Fibroblast of lung (primary cell): ENCODE results near the gene HHLA2. TPM values are rescaled to one million over a fixed set of nuclear protein-coding genes. Genes with fewer than 3 reads are reported as not detected.
A peak's percentile ranks its signal among the peaks of the same experiment; 100 is the strongest.

ENCODE experiments used
- DNase-seq, 2 donors: peaks; one replicate each; pipeline versions ENCODE4 v3.0.0 to v3.0.0-alpha.2; 2010; ENCODE audit warnings: low read depth in 2 of 2
- H2AFZ ChIP-seq: 2 replicates; pipeline ENCODE4 v1.5.1; 2012; ENCODE audit warnings: low read length, control low read depth, inconsistent platforms
- H3K27ac ChIP-seq: 2 replicates; pipeline ENCODE4 v1.5.1; 2011; ENCODE audit warnings: low read length, control low read depth; ENCODE audit not compliant: insufficient read depth
- H3K27me3 ChIP-seq: 2 replicates; pipeline ENCODE4 v1.5.1; 2011; ENCODE audit warnings: mild to moderate bottlenecking, low read length; ENCODE audit not compliant: control insufficient read depth, insufficient read depth
- H3K36me3 ChIP-seq: 2 replicates; pipeline ENCODE4 v1.5.1; 2011; ENCODE audit warnings: low read length; ENCODE audit not compliant: control insufficient read depth, insufficient read depth
- H3K4me1 ChIP-seq: 2 replicates; pipeline ENCODE4 v1.5.1; 2011; ENCODE audit warnings: low read length; ENCODE audit not compliant: control insufficient read depth, insufficient read depth; ENCODE audit errors: extremely low read depth
- H3K4me2 ChIP-seq: 2 replicates; pipeline ENCODE4 v1.5.1; 2011; ENCODE audit warnings: low read length, control low read depth; ENCODE audit not compliant: insufficient read depth; ENCODE audit errors: extremely low read depth
- H3K4me3 ChIP-seq, 4 experiments: fragments of 200-600 bp in 1 of 4; sonication (generic) in 1 of 4; replicated peaks in 1 of 4; 2 replicates each; pipeline ENCODE4 v1.5.1; 2011 to 2016; ENCODE audit warnings: low read length in 4 of 4, low read depth in 3 of 4, mild to moderate bottlenecking in 3 of 4, control low read depth in 2 of 4, inconsistent platforms in 1 of 4, mixed read lengths in 1 of 4; ENCODE audit not compliant: insufficient read depth in 1 of 4; ENCODE audit errors: control extremely low read depth in 1 of 4
- H3K79me2 ChIP-seq: 2 replicates; pipeline ENCODE4 v1.5.1; 2012; ENCODE audit warnings: mild to moderate bottlenecking, low read length, inconsistent platforms; ENCODE audit not compliant: control insufficient read depth, insufficient read depth
- H3K9ac ChIP-seq: 2 replicates; pipeline ENCODE4 v1.5.1; 2011; ENCODE audit warnings: mild to moderate bottlenecking, low read length, control low read depth; ENCODE audit not compliant: insufficient read depth
- H3K9me3 ChIP-seq: 2 replicates; pipeline ENCODE4 v1.5.1; 2012; ENCODE audit warnings: low read depth, low read length; ENCODE audit not compliant: control insufficient read depth, insufficient read depth
- H4K20me1 ChIP-seq: 2 replicates; pipeline ENCODE4 v1.5.1; 2011; ENCODE audit warnings: low read length; ENCODE audit not compliant: control insufficient read depth, insufficient read depth; ENCODE audit errors: extremely low read depth
- CTCF ChIP-seq, 2 donors: IDR thresholded peaks in 1 of 2; conservative IDR thresholded peaks in 1 of 2; 1 replicate in 1 of 2; 2 replicates in 1 of 2; pipeline ENCODE4 v1.5.1; 2011 to 2012; ENCODE audit warnings: low read length in 2 of 2, control low read depth in 1 of 2, inconsistent platforms in 1 of 2, low read depth in 1 of 2, mild to moderate bottlenecking in 1 of 2
- EZH2 ChIP-seq: IDR thresholded peaks from 2 replicates; pipeline ENCODE4 v1.5.1; 2012; ENCODE audit warnings: low read length, control low read depth, mild to moderate bottlenecking; ENCODE audit errors: missing control alignments
- polyA plus RNA-seq, 2 donors: library from polyadenylated mRNA; depleted of rRNA in 1 of 2; stranded (reverse) in 1 of 2; unstranded in 1 of 2; fragments of >200 nt; gene quantifications; 2 replicates each; pipeline ENCODE4 v1.2.1, GENCODE V29; 2011 to 2012; ENCODE audit warnings: missing spikeins in 1 of 2
- total RNA-seq: library from RNA; depleted of rRNA; stranded (reverse); fragments of >200 nt; gene quantifications from 2 replicates; pipeline ENCODE4 v1.2.1, GENCODE V29; 2014

HHLA2 gene
- total and polyA plus RNA-seq, 2 donors (not counting 1 experiment from before 2014, with no cell fraction given) = not detected

GRCh38 chr3:108322352-108322751, 26.0 kb downstream of the HHLA2 start:
- no peak overlapping the region for H3K4me2 ChIP-seq
- H3K27me3 ChIP-seq = no peaks in the 10 kb centered on the region
- TF ChIP-seq CTCF (conservative IDR thresholded peaks at IDR 0.05 in 1 of 2, IDR thresholded peaks at IDR 0.05 in 1 of 2; ENCODE audit: low read depth in 1 of 2, low read length in 2 of 2) (peak in 1 of 2 donors; percentile 6), EZH2 (no peak)
- H3K4me3 ChIP-seq = no peak overlapping the region
- no peak overlapping the region for H2AFZ ChIP-seq
- DNase-seq = no peak
- H4K20me1 ChIP-seq = no peaks in the 10 kb centered on the region
- no peak overlapping the region for H3K9ac ChIP-seq
- H3K27ac ChIP-seq = no peak overlapping the region
- H3K4me1 ChIP-seq = no peaks in the 10 kb centered on the region
- no peaks in the 10 kb centered on the region for H3K9me3 ChIP-seq
- no peaks in the 10 kb centered on the region for H3K36me3 ChIP-seq
- no peaks in the 10 kb centered on the region for H3K79me2 ChIP-seq

- H3K4me2 ChIP-seq = no peak overlapping the region
- H3K9me3 ChIP-seq = no peaks in the 10 kb centered on the region
- H4K20me1 ChIP-seq = no peaks in the 10 kb centered on the region
- TF ChIP-seq EZH2 (no peak), CTCF (conservative IDR thresholded peaks at IDR 0.05 in 1 of 2, IDR thresholded peaks at IDR 0.05 in 1 of 2; ENCODE audit: low read depth in 1 of 2, low read length in 2 of 2) (no peak)
- no peaks in the 10 kb centered on the region for H3K36me3 ChIP-seq
- no peaks in the 10 kb centered on the region for H3K27me3 ChIP-seq
- no peaks in the 10 kb centered on the region for H3K4me1 ChIP-seq
- no peak for DNase-seq
- no peak overlapping the region for H2AFZ ChIP-seq
- H3K79me2 ChIP-seq = no peaks in the 10 kb centered on the region
- no peak overlapping the region for H3K4me3 ChIP-seq
- no peak overlapping the region for H3K27ac ChIP-seq
- H3K9ac ChIP-seq = no peak overlapping the region
These were observed 27.8 kb downstream of the HHLA2 start for GRCh38 chr3:108324177-108324576.

- Histone ChIP-seq H3K36me3 (no peaks in the 10 kb centered on the region), H3K4me2 (no peak overlapping the region), H4K20me1 (no peaks in the 10 kb centered on the region), H3K4me1 (no peaks in the 10 kb centered on the region), H3K27ac (no peak overlapping the region), H3K79me2 (no peaks in the 10 kb centered on the region), H2AFZ (no peak overlapping the region), H3K9ac (no peak overlapping the region), H3K4me3 (no peak overlapping the region), H3K9me3 (no peaks in the 10 kb centered on the region), H3K27me3 (peaks cover 3% of the 10 kb centered on the region)
- TF ChIP-seq CTCF (conservative IDR thresholded peaks at IDR 0.05 in 1 of 2, IDR thresholded peaks at IDR 0.05 in 1 of 2; ENCODE audit: low read depth in 1 of 2, low read length in 2 of 2) (no peak), EZH2 (no peak)
- no peak for DNase-seq
These were observed 30.8 kb downstream of the HHLA2 start for GRCh38 chr3:108327168-108327567.
